GM21515 (cell line): ENCODE measurements around the gene SPINK5.
"Not testable (repeated sequence)": the region's sequence is repeated elsewhere in the genome, so short reads cannot be mapped to it uniquely, and the experiment has no call there.

ENCODE experiments used
- ATAC-seq: cut with Tn5 transposase; IDR thresholded peaks from one replicate; pipeline ENCODE4 v1.9.1; 2021; ENCODE audit not compliant: unreplicated experiment

SPINK5 gene

DNA sequence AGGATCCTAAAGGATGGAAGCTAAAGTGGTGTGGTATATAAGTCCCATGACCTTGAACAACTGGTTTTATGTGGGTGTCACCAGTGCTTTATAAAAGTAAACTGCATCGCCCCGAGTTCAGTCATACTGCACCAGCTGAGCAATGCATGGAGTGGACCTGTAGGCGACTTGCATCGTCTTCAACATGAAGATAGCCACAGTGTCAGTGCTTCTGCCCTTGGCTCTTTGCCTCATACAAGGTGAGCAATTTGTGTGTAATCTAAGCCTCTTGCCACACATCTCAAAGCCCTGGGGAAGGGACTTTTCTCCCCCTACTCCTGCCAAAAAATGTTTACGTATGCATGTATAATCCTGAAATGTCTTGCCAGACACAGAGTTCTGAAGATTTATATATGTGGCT is at the start of gene SPINK5:
SPINK5 (plus strand) TSS at position 120 of the 400 bp plus-strand sequence; CDS start at position 185, 65 bp downstream.
- no peak for ATAC-seq

DNA sequence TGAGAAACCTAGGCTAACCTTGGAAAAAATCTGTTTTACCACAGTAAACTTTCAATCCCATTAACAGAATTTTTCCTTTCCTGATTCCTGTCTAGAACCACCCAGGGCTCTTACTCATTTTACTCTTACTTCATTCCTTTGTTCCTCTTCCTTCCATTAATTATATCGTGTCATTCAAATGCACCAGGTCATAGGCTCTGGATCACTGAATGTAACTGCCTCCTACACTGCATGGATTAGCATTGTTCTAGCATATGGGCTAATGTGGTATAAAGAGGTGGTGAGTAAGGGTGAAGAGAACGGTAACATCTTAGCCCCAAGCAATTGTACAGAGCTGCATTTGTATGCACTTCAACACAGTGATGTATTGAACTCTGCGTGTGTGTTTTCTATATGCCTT is 49.5 kb upstream of the SPINK5 start:
- ATAC-seq: no peak

DNA sequence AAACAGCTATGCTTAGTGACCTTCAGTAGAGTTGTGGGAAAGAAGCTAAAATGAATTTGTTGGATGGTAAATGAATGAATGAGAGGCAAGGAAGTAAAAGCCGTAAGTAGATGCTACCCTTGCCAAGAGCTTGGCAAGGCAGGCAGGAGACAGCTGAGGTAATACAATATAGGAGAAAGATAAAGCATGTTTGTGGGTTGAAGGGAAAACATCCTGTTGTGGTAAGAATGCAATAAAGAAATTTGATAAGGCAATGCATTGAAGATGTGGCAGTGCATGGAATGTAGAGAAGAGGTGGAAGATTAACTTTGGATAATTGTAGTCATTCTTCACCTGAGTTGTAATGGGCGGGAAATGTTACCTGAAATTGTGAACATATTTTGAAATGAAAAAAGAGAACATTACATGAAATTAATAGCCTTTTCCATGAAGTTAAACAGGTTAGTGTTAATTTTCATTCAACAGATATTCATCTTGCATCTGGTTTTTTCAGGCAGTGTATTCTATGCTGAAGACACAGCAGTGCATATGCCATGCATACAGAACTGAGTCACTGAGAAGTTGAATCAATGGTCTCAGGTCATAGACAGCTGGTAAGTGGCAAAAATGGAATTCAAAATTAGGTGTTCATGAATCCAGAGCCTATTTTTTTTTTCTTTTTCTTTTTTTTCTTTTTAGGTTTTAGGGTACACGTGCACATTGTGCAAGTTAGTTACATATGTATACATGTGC is 43.4 kb upstream of the SPINK5 start:
- no peak for ATAC-seq

- no peak for ATAC-seq
These were observed 36.3 kb upstream of the SPINK5 start for GRCh38 chr5:148027505-148027904.

DNA sequence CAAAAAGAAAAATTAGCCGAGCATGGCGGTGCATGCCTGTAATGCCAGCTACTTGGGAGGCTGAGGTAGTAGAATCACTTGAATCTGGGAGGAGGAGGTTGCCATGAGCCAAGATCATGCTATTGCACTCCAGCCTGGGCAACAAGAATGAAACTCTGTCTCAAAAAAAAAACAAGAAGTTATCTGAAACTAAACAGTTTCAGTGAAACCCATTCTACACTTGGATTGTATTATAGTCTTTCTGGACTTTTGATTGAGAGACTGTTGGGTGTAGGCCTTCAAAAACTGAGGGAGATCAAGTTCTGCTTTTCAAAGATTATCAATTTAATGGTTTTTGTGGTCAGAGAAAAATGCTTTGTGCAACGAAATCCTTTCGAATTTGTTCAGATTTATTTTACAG is 34.6 kb upstream of the SPINK5 start:
- ATAC-seq: no peak

GRCh38 chr5:148033134-148033533 is 30.6 kb upstream of the SPINK5 start:
- ATAC-seq: no peak

- ATAC-seq: no peak
These were observed 28.1 kb upstream of the SPINK5 start for GRCh38 chr5:148035676-148036075.

- no peak for ATAC-seq
These were observed 20.9 kb upstream of the SPINK5 start for GRCh38 chr5:148042881-148043280.

- no peak for ATAC-seq
These were observed 20.1 kb upstream of the SPINK5 start for GRCh38 chr5:148043705-148044104.

GRCh38 chr5:148055160-148055559 is 8.6 kb upstream of the SPINK5 start:
- ATAC-seq: not testable (repeated sequence)

GRCh38 chr5:148060309-148060708 is 3.5 kb upstream of the SPINK5 start:
- no peak for ATAC-seq

DNA sequence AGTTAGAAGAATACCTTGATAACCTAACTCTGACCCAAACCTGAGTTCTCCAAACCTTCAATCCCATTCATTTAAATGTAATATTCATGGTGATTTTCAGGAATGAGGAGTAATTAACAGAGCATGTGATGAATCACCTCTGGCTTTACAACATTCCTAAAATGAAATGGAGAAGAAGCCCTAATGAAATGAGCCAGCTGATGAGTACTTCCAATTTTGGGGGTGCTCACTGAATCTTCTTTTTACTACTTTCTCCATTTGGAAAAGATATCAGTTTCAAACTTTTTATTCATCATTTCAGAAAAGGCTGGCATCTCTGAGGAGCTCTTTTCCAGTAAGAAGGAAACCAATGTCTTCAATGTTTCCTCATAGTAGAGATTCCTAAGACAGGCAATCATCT is 2.9 kb upstream of the SPINK5 start:
- ATAC-seq: no peak

GRCh38 chr5:148070621-148071020 is 6.8 kb downstream of the SPINK5 start:
- ATAC-seq: no peak

DNA sequence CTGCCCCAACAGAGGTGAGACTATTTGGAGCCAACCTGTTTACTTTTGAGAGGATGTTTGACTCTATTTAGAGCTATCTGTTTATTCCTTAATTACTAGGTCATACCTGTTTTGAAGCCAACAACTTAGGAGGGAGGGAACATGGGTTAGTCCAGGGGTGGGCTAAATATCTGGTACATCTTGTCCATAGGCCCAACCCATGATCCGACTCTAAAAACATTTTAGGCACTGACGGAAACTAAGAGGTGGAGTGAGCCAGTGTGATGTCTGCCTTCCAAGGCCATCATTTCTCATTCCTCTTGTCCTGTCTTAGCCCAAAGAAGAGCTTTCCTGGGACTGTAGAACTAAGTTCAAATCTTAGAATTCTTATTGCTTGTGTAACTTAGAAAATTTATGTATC is 8.4 kb downstream of the SPINK5 start:
- ATAC-seq: no peak

DNA sequence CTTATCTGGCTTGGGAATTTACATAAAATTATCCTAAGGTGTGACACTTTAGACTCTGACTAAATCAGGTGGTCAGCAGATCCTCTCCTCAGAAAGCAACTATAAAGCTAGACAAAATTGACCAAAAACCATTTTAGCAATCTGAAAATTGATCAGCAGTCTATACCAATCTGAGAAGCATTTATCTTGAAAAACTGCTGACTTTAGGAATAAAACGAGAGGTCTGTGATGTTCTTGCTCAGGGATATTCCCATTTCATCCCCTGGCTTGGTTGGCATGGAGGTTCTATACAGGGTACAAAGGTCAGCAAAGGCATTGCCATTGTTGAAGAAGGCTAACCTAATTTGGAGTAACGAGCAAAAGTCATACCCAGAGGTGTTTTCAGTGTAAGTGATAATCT is 11.7 kb downstream of the SPINK5 start:
- no peak for ATAC-seq

GRCh38 chr5:148083203-148083602 is 19.4 kb downstream of the SPINK5 start:
- ATAC-seq: no peak

- ATAC-seq: no peak
These were observed 20.5 kb downstream of the SPINK5 start for GRCh38 chr5:148084269-148084668.

GRCh38 chr5:148085310-148085709 is 21.5 kb downstream of the SPINK5 start:
- ATAC-seq: no peak

DNA sequence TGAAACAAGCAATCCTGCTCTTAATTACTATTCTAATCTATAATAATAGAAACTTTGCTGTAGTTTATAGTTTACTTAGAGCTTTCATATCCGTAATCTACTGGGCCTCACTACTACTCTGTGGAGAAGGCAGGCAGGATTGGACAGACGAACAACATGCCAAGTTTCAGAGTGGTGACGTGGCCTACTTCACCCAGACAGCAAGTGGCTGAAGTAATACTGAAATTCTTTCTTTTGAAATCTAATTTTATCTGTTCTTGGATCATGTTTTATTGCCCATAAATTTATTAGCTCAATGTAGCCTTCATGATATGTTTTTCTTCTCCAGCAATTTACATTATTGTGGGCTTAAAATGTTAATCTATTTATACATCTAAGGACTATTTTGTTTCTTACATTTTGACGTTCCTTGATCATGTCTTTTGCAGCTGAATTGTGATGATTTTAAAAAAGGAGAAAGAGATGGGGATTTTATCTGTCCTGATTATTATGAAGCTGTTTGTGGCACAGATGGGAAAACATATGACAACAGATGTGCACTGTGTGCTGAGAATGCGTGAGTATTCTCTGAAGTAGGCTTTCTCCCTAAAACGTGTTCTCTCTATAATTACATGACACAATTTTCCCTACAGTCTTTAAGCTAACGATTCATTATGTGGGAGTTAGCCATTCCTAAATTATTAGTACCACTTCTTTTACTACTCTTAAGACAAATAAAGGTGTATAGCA is 22.4 kb downstream of the SPINK5 start:
- ATAC-seq: no peak

DNA sequence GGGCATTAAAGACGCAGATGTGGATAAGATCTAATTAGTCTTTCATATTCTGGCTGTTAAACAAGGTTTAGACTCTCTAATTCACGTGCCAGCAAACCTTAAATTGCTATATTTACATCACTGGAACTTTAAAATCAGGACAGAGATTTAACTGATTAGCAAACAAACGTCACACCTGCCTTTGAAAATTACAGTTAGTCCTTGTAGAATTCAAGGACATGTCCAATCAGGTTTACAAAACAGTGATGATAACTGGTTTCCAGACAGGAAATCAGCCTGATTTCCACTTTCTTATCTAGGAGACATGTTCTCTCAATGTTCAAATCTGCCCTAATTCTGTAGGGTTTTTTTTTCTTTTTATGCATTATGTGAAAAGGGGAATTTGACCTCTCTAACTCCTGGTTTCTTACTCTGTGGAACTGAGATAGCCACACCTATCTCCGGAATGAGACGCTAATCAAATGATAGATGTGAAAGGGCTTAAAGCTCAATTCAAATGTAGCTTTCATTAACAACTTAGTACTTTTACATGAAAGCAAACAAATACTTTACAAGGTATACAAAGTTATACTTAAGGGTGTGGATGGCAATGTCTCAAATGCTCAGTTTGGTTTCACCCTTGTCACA is 26.5 kb downstream of the SPINK5 start:
- no peak for ATAC-seq

- peak; percentile 57 for ATAC-seq
These were observed 27.0 kb downstream of the SPINK5 start for GRCh38 chr5:148090773-148091250.
